HG03060 (cell line): ENCODE data around the gene KITLG.
"Not testable (repeated sequence)": the region's sequence is repeated elsewhere in the genome, so short reads cannot be mapped to it uniquely, and the experiment has no call there.

Experiments
- ATAC-seq: cut with Tn5 transposase; IDR thresholded peaks from one replicate; pipeline ENCODE4 v1.9.1; 2021; ENCODE audit warnings: low read depth, moderate number of reproducible peaks; ENCODE audit not compliant: unreplicated experiment

Gene KITLG

GRCh38 chr12:88580051-88580871 is at the start of gene KITLG:
Gene KITLG (minus strand): TSS chr12:88580471. CDS start chr12:88580278, 193 bp downstream.
- no peak for ATAC-seq

GRCh38 chr12:88628856-88629509 is 48.7 kb upstream of the KITLG start:
- no peak for ATAC-seq

GRCh38 chr12:88628035-88628434 is 47.8 kb upstream of the KITLG start:
- not testable (repeated sequence) for ATAC-seq

- ATAC-seq = no peak
Measured at GRCh38 chr12:88627501-88627900, 47.2 kb upstream of the KITLG start.

- ATAC-seq = no peak
Measured at GRCh38 chr12:88625356-88625755, 45.1 kb upstream of the KITLG start.

- ATAC-seq = no peak
Measured at GRCh38 chr12:88624911-88625310, 44.6 kb upstream of the KITLG start.

GRCh38 chr12:88623777-88624548 is 43.7 kb upstream of the KITLG start:
- ATAC-seq = no peak

DNA sequence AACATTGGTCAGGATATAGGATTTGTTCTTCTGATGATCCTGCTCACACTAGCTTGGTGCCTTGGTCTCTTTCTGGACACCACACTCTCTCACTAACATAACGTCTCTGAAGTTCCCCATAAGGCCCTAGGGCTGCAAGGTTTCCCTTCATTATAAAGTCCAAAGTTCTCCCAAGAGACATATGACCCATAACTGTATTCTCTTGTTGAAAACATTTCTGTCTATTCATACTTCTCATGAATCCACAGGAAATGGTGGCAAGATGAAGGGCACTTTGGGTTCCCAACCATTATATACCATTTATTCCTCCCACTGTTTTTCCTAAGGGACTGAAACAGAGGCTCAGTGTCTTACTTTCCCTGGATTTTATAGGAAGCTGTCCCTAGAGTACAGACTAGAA is 37.1 kb upstream of the KITLG start:
- no peak for ATAC-seq

- ATAC-seq = no peak
Measured at GRCh38 chr12:88615490-88615889, 35.2 kb upstream of the KITLG start.

- no peak for ATAC-seq
Measured at GRCh38 chr12:88604646-88605045, 24.4 kb upstream of the KITLG start.

GRCh38 chr12:88600272-88600671 is 20.0 kb upstream of the KITLG start:
- ATAC-seq = no peak

DNA sequence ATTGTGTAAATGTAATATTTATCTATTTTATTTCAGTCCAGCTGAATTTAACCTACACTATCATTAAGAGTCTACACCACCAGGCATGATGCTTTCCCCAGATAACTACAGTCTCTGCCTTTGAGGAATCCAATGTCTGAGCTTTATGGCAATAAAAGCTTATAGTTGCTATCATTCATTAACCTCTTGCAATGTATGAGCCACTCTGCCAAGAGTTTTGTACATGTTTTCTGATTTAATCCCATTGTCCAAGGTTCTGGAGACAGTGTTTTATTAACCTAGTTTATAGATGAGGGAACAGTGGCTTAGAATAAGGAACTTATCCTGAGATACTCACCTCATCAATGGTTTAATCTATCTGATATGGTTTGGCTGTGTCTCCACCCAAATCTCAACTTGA is 17.1 kb upstream of the KITLG start:
- ATAC-seq = no peak

- no peak for ATAC-seq
Measured at GRCh38 chr12:88595697-88596096, 15.4 kb upstream of the KITLG start.

GRCh38 chr12:88594780-88595179 is 14.5 kb upstream of the KITLG start:
- ATAC-seq = no peak

GRCh38 chr12:88591343-88591742 is 11.1 kb upstream of the KITLG start:
- no peak for ATAC-seq

DNA sequence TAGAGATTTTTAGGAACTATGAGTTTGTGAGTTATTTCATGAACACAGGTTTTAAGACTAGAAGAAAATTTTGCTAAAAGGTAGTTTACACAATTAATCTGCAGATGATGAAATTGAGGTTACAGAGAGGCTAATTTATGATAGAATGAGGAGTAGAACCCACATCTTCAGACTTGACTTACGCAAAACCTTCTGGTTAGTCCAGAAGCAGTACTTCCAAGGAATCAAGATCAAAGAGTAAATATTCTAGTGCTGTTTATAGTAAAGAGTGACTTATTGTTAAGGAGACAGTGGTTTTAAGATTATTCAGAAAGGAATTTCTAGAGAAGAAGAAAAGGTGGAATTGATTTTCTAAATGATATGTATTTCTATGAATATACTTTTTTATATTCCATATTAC is 10.6 kb upstream of the KITLG start:
- no peak for ATAC-seq

- ATAC-seq = no peak
Measured at GRCh38 chr12:88585077-88585476, 4.8 kb upstream of the KITLG start.

DNA sequence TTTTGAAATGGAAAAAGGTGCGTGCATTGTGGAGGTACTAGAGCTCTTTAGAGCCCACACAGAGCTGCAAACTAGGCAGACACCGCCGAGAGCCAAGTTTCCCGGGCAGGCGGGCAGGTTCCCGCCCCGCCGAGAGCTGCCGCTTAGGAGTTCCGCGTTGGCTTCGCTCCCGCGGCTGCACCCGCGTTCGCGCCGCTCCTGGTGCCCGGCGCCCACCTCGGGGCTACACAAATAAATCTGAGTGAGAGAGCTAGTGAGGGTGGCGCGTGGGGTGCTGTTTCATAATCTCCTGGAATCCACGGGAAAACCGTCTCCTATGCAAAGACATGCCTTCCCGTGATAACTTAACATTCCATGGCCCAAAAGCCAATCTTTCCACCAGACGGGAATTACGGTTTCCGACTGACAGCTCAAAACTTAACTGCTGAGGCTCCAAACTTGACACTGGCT is 645 bp downstream of the KITLG start:
- no peak for ATAC-seq

- ATAC-seq = no peak
Measured at GRCh38 chr12:88579161-88579517, 1.1 kb downstream of the KITLG start.

GRCh38 chr12:88578276-88579160 is 1.8 kb downstream of the KITLG start:
- ATAC-seq = no peak
